Measurements from ENCODE around the gene SAMD14. TPM values are rescaled to one million over a fixed set of nuclear protein-coding genes. Genes with fewer than 3 reads are reported as not detected.

Gene SAMD14
- total and polyA plus RNA-seq, 10 of the 15 experiments (the other 5 are each of a cell fraction or from before 2014, with no cell fraction given) = 0.06 to 1.7 (median 0.25) TPM; not detected in 3

GRCh38 chr17:50148226-50149090, 18.5 kb upstream of the SAMD14 start (continued):
- TF ChIP-seq RELB (IDR thresholded peaks at IDR 0.05; ENCODE audit: low read depth) (peak; percentile 99), CREM (IDR thresholded peaks at IDR 0.05; ENCODE audit: low read depth) (peak; percentile 74), SUPT20H (IDR thresholded peaks at IDR 0.05; ENCODE audit: borderline replicate concordance, control insufficient read depth, low read depth, low read length) (no peak), FOXM1 (IDR thresholded peaks at IDR 0.05; ENCODE audit: low read depth, low read length) (no peak), TCF7 (IDR thresholded peaks at IDR 0.05; ENCODE audit: borderline replicate concordance) (no peak), TARDBP (IDR thresholded peaks at IDR 0.05; ENCODE audit: borderline replicate concordance) (no peak), SP1 (IDR thresholded peaks at IDR 0.05; ENCODE audit: low read depth, low read length) (peak; percentile 84), JUND (IDR thresholded peaks at IDR 0.05; ENCODE audit: low read depth, low read length) (no peak; the same call in 1 of the 2 replicates), ATF3 (IDR thresholded peaks at IDR 0.05; ENCODE audit: borderline replicate concordance, extremely low read depth, low read depth, low read length) (no peak), CUX1 (IDR thresholded peaks at IDR 0.05; ENCODE audit: insufficient replicate concordance, low read depth, low read length) (no peak), USF2 (IDR thresholded peaks at IDR 0.05; ENCODE audit: borderline replicate concordance, low read depth, low read length) (peak; percentile 71), CBFB (IDR thresholded peaks at IDR 0.05; ENCODE audit: low read depth) (peak; percentile 82; the same call in 1 of the 2 replicates), ZNF687 (IDR thresholded peaks at IDR 0.05) (peak; percentile 12; the same call in 1 of the 2 replicates), PML (IDR thresholded peaks at IDR 0.05; ENCODE audit: low read length) (no peak), HDAC2 (IDR thresholded peaks at IDR 0.05) (no peak), EZH2 (IDR thresholded peaks at IDR 0.05; ENCODE audit: borderline replicate concordance, control insufficient read depth, low read depth, low read length) (no peak), GABPA (IDR thresholded peaks at IDR 0.05; ENCODE audit: low read depth) (no peak)

All from GM12878 (cell line).